Ishikawa (cell line): ENCODE data around the gene GLT8D2.

ENCODE experiments used
- CREB1 ChIP-seq: IDR thresholded peaks from 2 replicates; pipeline ENCODE4 v1.6.1; 2012; ENCODE audit warnings: low read depth
- EP300 ChIP-seq: IDR thresholded peaks from 2 replicates; pipeline ENCODE4 v1.6.1; 2012; ENCODE audit warnings: borderline replicate concordance
- TAF1 ChIP-seq: IDR thresholded peaks from 2 replicates; pipeline ENCODE4 v1.6.1; 2012; ENCODE audit warnings: low read depth, mild to moderate bottlenecking
- TEAD4 ChIP-seq: IDR thresholded peaks from 2 replicates; pipeline ENCODE4 v1.6.1; 2012
- YY1 ChIP-seq: IDR thresholded peaks from 2 replicates; pipeline ENCODE4 v1.6.1; 2012; ENCODE audit warnings: low read depth

DNA sequence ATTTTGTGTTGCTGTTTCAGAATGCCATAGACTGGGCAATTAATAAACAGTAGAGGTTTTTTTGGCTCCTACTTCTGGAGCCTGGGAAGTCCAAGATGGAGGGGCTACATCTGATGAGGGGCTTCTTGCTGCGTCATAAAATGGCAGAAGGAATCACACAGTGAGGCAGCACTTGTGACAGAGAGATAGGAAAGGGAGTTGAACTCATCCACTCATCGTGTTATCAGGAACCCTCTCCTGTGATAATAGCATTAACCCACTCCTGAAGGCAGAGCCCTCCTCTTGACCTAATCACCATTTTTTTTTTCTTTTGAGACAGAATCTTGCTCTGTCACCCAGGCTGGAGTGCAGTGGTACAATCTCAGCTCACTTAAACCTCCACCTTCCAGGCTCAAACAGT, 74.6 kb downstream of the GLT8D2 start:
- TF ChIP-seq TEAD4 (no peak), YY1 (no peak), CREB1 (no peak), TAF1 (no peak), EP300 (no peak)
